DMS53 treated with DMSO at 0.1 percent for 48 hours (cell line): ENCODE data around the gene DOC2B.
"Not testable (repeated sequence)": the region's sequence is repeated elsewhere in the genome, so short reads cannot be mapped to it uniquely, and the experiment has no call there.

Source experiments
- DNase-seq: peaks from one replicate; lab custom pipeline; 2025; ENCODE audit not compliant: unreplicated experiment; lab: John Stamatoyannopoulos, UW

Gene DOC2B

GRCh38 chr17:181245-182049, at the start of gene DOC2B:
Gene DOC2B, minus strand, starts transcription at chr17:181650. Its CDS starts 171 bp downstream, at chr17:181479.
- no peak for DNase-seq

GRCh38 chr17:230395-230770, 48.9 kb upstream of the DOC2B start:
- no peak for DNase-seq

GRCh38 chr17:229709-230394, 48.4 kb upstream of the DOC2B start:
- DNase-seq = no peak

- no peak for DNase-seq
Observed at GRCh38 chr17:228951-229708, 47.7 kb upstream of the DOC2B start.

- no peak for DNase-seq
Observed at GRCh38 chr17:227946-228615, 46.6 kb upstream of the DOC2B start.

- no peak for DNase-seq
Observed at GRCh38 chr17:227078-227945, 45.9 kb upstream of the DOC2B start.

GRCh38 chr17:226108-227077, 44.9 kb upstream of the DOC2B start:
- DNase-seq = no peak

- no peak for DNase-seq
Observed at GRCh38 chr17:225551-225950, 44.1 kb upstream of the DOC2B start.

- not testable (repeated sequence) for DNase-seq
Observed at GRCh38 chr17:224576-224975, 43.1 kb upstream of the DOC2B start.

- DNase-seq = no peak
Observed at GRCh38 chr17:223723-224471, 42.4 kb upstream of the DOC2B start.

GRCh38 chr17:222172-222571, 40.7 kb upstream of the DOC2B start:
- no peak for DNase-seq

GRCh38 chr17:219696-220095, 38.2 kb upstream of the DOC2B start:
- no peak for DNase-seq

- no peak for DNase-seq
Observed at GRCh38 chr17:218432-219110, 37.1 kb upstream of the DOC2B start.

GRCh38 chr17:216625-217024, 35.2 kb upstream of the DOC2B start:
- DNase-seq = no peak

- DNase-seq = not testable (repeated sequence)
Observed at GRCh38 chr17:215563-216478, 34.4 kb upstream of the DOC2B start.

GRCh38 chr17:214881-215331, 33.5 kb upstream of the DOC2B start:
- DNase-seq = no peak
